ENCODE measurements around the gene ZNF750. TPM values are rescaled to one million over a fixed set of nuclear protein-coding genes. Genes with fewer than 3 reads are reported as not detected.
A peak's percentile ranks its signal among the peaks of the same experiment; 100 is the strongest.

ZNF750 gene
- total and polyA plus RNA-seq, 2 experiments from 2014 or later: 0.13 to 0.17 TPM

GRCh38 chr17:82836823-82837357 lies 2.9 kb downstream of the ZNF750 start:
- H3K4me3 ChIP-seq: no peak overlapping the region
- no peak overlapping the region for H3K4me3 Mint-ChIP-seq
- peak; percentile 8; the same call in 2 of the 3 replicates for ATAC-seq
- peaks cover 12% of the 10 kb centered on the region for H3K79me2 ChIP-seq (replicated peaks; ENCODE audit: insufficient read depth)
- H3K9me2 ChIP-seq (ENCODE audit: insufficient read depth): no peaks in the 10 kb centered on the region
- no peaks in the 10 kb centered on the region for H3K36me3 ChIP-seq (ENCODE audit: insufficient read depth)
- H3K4me1 ChIP-seq (ENCODE audit: insufficient read depth): peaks cover 17% of the 10 kb centered on the region
- peaks cover 5% of the 10 kb centered on the region for H4K20me1 ChIP-seq (replicated peaks; ENCODE audit: insufficient read depth)
- DNase-seq (ENCODE audit: low spot score): peak; percentile 55
- no peaks in the 10 kb centered on the region for H3K27me3 ChIP-seq (ENCODE audit: insufficient read depth)
- H3K9me3 Mint-ChIP-seq: no peaks in the 10 kb centered on the region; the same call in 2 of the 3 replicates
- H3K4me2 ChIP-seq: no peak overlapping the region
- peaks cover 10% of the 10 kb centered on the region; the same call in 2 of the 3 replicates for H3K36me3 Mint-ChIP-seq (ENCODE audit: low read depth)
- H2AFZ ChIP-seq: no peak overlapping the region
- no peak overlapping the region for H3K27ac Mint-ChIP-seq
- H3K27ac ChIP-seq (ENCODE audit: low read depth): no peak overlapping the region
- 0 out of 2 replicates have a peak, but pooled peaks cover 6% of the 10 kb centered on the region for H3F3A ChIP-seq (replicated peaks; ENCODE audit: low read depth)
- H3K27me3 Mint-ChIP-seq (ENCODE audit: insufficient read depth, low read depth, poor library complexity): peaks cover 10% of the 10 kb centered on the region
- H3K4me1 Mint-ChIP-seq: peaks cover 50% of the 10 kb centered on the region
- TF ChIP-seq CTCF (conservative IDR thresholded peaks at IDR 0.05; ENCODE audit: low read depth in 2 of 2) (peak in 1 of 2 experiments; percentile 52; a peak in 2 of 4 replicates), JUNB (IDR thresholded peaks at IDR 0.05; ENCODE audit: unreplicated experiment) (no peak)

- H3K27me3 ChIP-seq (ENCODE audit: insufficient read depth): no peaks in the 10 kb centered on the region
- H3K4me2 ChIP-seq: no peak overlapping the region
- H3K4me1 ChIP-seq (ENCODE audit: insufficient read depth): peaks cover 17% of the 10 kb centered on the region
- peak overlapping the region; percentile 82; the same call in 1 of the 2 replicates for H3K27ac Mint-ChIP-seq
- H4K20me1 ChIP-seq (replicated peaks; ENCODE audit: insufficient read depth): peaks cover 5% of the 10 kb centered on the region
- H3K9me2 ChIP-seq (ENCODE audit: insufficient read depth): no peaks in the 10 kb centered on the region
- no peak overlapping the region for H3K4me3 ChIP-seq
- ATAC-seq (peak; percentile 38), DNase-seq (ENCODE audit: low spot score) (peak; percentile 39)
- H3K36me3 ChIP-seq (ENCODE audit: insufficient read depth): no peaks in the 10 kb centered on the region
- H3K9me3 Mint-ChIP-seq: no peaks in the 10 kb centered on the region; the same call in 2 of the 3 replicates
- peak overlapping the region; percentile 67; the same call in 1 of the 2 replicates for H3K27ac ChIP-seq (ENCODE audit: low read depth)
- peaks cover 5% of the 10 kb centered on the region; the same call in 1 of the 2 replicates for H3K79me2 ChIP-seq (replicated peaks; ENCODE audit: insufficient read depth)
- H3K4me3 Mint-ChIP-seq: no peak overlapping the region
- H3F3A ChIP-seq (replicated peaks; ENCODE audit: low read depth): 0 out of 2 replicates have a peak, but pooled peaks cover 6% of the 10 kb centered on the region
- H3K36me3 Mint-ChIP-seq (ENCODE audit: low read depth): peaks cover 10% of the 10 kb centered on the region; the same call in 2 of the 3 replicates
- H2AFZ ChIP-seq: no peak overlapping the region
- H3K27me3 Mint-ChIP-seq (ENCODE audit: insufficient read depth, low read depth, poor library complexity): peaks cover 13% of the 10 kb centered on the region
- peaks cover 56% of the 10 kb centered on the region for H3K4me1 Mint-ChIP-seq
- TF ChIP-seq EZH2phosphoT487 (IDR thresholded peaks at IDR 0.05; ENCODE audit: unreplicated experiment) (no peak), ZNF462 (CRISPR knock-in tag; IDR thresholded peaks at IDR 0.05) (no peak), ZNF114 (CRISPR knock-in tag; IDR thresholded peaks at IDR 0.05) (no peak), POLR2AphosphoS5 (IDR thresholded peaks at IDR 0.05; ENCODE audit: low read depth) (no peak), JUNB (IDR thresholded peaks at IDR 0.05; ENCODE audit: unreplicated experiment) (no peak), STAT1 (IDR thresholded peaks at IDR 0.05; ENCODE audit: unreplicated experiment) (no peak), CTCF (conservative IDR thresholded peaks at IDR 0.05; ENCODE audit: low read depth in 2 of 2) (no peak), EZH2 (IDR thresholded peaks at IDR 0.05; ENCODE audit: low read depth, unreplicated experiment) (no peak)
Observed at GRCh38 chr17:82835766-82836512, 3.9 kb downstream of the ZNF750 start.

Data from GM23338 (cell line).